Measurements from ENCODE around the gene TLR10. TPM values are rescaled to one million over a fixed set of nuclear protein-coding genes. Genes with fewer than 3 reads are reported as not detected.

The TLR10 gene
- total RNA-seq, 1 experiment from 2014 or later, result 0.30 TPM

GRCh38 chr4:38723726-38724474, 58.9 kb downstream of the TLR10 start:
- POLR2A ChIA-PET, result interaction anchor here (0.9 kb wide), 1 partner anchor 403 kb away, joined by 3 read pairs; no protein-coding TSS in a partner anchor
- DNase-seq (ENCODE audit: low read depth, low spot score), result no peak
- H3K27me3 ChIP-seq (ENCODE audit: insufficient read depth, low read length), result no peaks in the 10 kb centered on the region
- no peaks in the 10 kb centered on the region for H4K20me1 ChIP-seq (ENCODE audit: insufficient read depth)
- H3K4me1 ChIP-seq (ENCODE audit: control insufficient read depth in 1 of 2, insufficient read depth in 2 of 2, low read length in 2 of 2), result peaks cover 26 to 30% of the 10 kb centered on the region in 2 experiments
- no peaks in the 10 kb centered on the region for H3K9me2 ChIP-seq (ENCODE audit: insufficient read depth)
- no peak overlapping the region for H3K4me3 ChIP-seq (replicated peaks in 1 of 2; ENCODE audit: low read depth in 1 of 2, low read length in 2 of 2)
- no peaks in the 10 kb centered on the region for H3K36me3 ChIP-seq (ENCODE audit: control insufficient read depth in 1 of 2, insufficient read depth in 2 of 2, low read length in 2 of 2)
- intact Hi-C loops (cut with micrococcal nuclease), result no loop called here
- BruUV-seq (replicated peaks), result no TSS peak
- CTCF ChIA-PET, result interaction anchor here (1.2 to 1.5 kb wide), 2 partner anchors 404 to 544 kb away, joined by 5 read pairs; no protein-coding TSS in a partner anchor
- H3K9ac ChIP-seq (ENCODE audit: low read length), result no peak overlapping the region
- no peak overlapping the region for H3K27ac ChIP-seq (ENCODE audit: low read depth, low read length)
- RAD21 ChIA-PET (ENCODE audit: low non-redundant PET in 1 of 2, low total read pairs in 2 of 2, uncharacterized antibody in 2 of 2, unreplicated experiment in 2 of 2), result no interaction called here
- no peak overlapping the region for H2AFZ ChIP-seq (ENCODE audit: low read depth, low read length, poor library complexity, severe bottlenecking)
- H3K79me2 ChIP-seq (ENCODE audit: insufficient read depth, low read length), result no peaks in the 10 kb centered on the region
- no peaks in the 10 kb centered on the region for H3K9me3 ChIP-seq (ENCODE audit: control insufficient read depth in 1 of 2, insufficient read depth in 1 of 2, low read depth in 1 of 2, low read length in 2 of 2)
- TF ChIP-seq, protein P1, sequence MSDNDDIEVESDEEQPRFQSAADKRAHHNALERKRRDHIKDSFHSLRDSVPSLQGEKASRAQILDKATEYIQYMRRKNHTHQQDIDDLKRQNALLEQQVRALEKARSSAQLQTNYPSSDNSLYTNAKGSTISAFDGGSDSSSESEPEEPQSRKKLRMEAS (IDR thresholded peaks at IDR 0.05), result no peak
- 0 out of 2 replicates have a peak, but pooled peaks have one; percentile 16 for TF ChIP-seq CBX3 (IDR thresholded peaks at IDR 0.05; ENCODE audit: low read depth)
- H3K4me2 ChIP-seq (ENCODE audit: low read length), result peak overlapping the region; percentile 30
- ATAC-seq, result peak; percentile 41

DNA sequence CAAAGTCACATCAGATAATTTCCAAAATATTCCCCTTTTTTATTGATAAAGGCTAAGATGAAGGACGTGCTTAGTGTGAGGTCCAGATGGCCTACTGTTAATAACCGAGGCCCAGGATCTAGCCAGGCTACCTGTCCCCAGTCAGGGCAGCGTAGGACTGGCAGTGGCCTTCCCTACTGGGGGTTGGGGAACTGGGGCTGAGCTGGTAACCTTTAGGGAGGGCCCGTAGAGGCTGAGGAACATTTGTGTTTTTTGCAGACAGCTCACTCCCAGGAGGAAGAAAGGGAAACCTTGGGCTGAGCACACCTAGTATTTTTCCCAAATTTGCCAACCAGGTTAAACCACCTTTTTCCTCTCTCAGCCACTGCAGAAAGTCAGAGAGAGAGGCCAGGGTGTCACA, 59.7 kb downstream of the TLR10 start:
- RAD21 ChIA-PET (ENCODE audit: low non-redundant PET in 1 of 2, low total read pairs in 2 of 2, uncharacterized antibody in 2 of 2, unreplicated experiment in 2 of 2), result no interaction called here
- Histone ChIP-seq H2AFZ (ENCODE audit: low read depth, low read length, poor library complexity, severe bottlenecking) (no peak overlapping the region), H3K9ac (ENCODE audit: low read length) (no peak overlapping the region), H3K4me3 (replicated peaks in 1 of 2; ENCODE audit: low read depth in 1 of 2, low read length in 2 of 2) (no peak overlapping the region), H3K9me3 (ENCODE audit: control insufficient read depth in 1 of 2, insufficient read depth in 1 of 2, low read depth in 1 of 2, low read length in 2 of 2) (no peaks in the 10 kb centered on the region), H3K27me3 (ENCODE audit: insufficient read depth, low read length) (no peaks in the 10 kb centered on the region), H3K79me2 (ENCODE audit: insufficient read depth, low read length) (no peaks in the 10 kb centered on the region), H3K9me2 (ENCODE audit: insufficient read depth) (no peaks in the 10 kb centered on the region), H3K4me2 (ENCODE audit: low read length) (no peak overlapping the region), H3K4me1 (ENCODE audit: control insufficient read depth in 1 of 2, insufficient read depth in 2 of 2, low read length in 2 of 2) (peaks cover 18 to 22% of the 10 kb centered on the region in 2 experiments), H3K36me3 (ENCODE audit: control insufficient read depth in 1 of 2, insufficient read depth in 2 of 2, low read length in 2 of 2) (no peaks in the 10 kb centered on the region), H3K27ac (ENCODE audit: low read depth, low read length) (no peak overlapping the region), H4K20me1 (ENCODE audit: insufficient read depth) (no peaks in the 10 kb centered on the region)
- ATAC-seq (no peak), DNase-seq (ENCODE audit: low read depth, low spot score) (no peak)
- no TSS peak for BruUV-seq (replicated peaks)
- POLR2A ChIA-PET, result interaction anchor here (0.9 kb wide), 1 partner anchor 403 kb away, joined by 3 read pairs; no protein-coding TSS in a partner anchor
- CTCF ChIA-PET, result interaction anchor here (1.5 kb wide), 1 partner anchor 543 kb away, joined by 5 read pairs; no protein-coding TSS in a partner anchor
- intact Hi-C loops (cut with micrococcal nuclease), result no loop called here
- TF ChIP-seq, protein P1 (IDR thresholded peaks at IDR 0.05), result no peak
- TF ChIP-seq EGR1 (IDR thresholded peaks at IDR 0.05; ENCODE audit: low read depth) (no peak), JUND (IDR thresholded peaks at IDR 0.05) (no peak), CBX3 (IDR thresholded peaks at IDR 0.05; ENCODE audit: low read depth) (no peak), YY1 (IDR thresholded peaks at IDR 0.05; ENCODE audit: extremely low read depth, insufficient replicate concordance, low read depth, low read length) (no peak), SIN3A (IDR thresholded peaks at IDR 0.05; ENCODE audit: low read depth) (no peak), SP1 (IDR thresholded peaks at IDR 0.05; ENCODE audit: low read depth) (no peak), ELF1 (IDR thresholded peaks at IDR 0.05; ENCODE audit: borderline replicate concordance, low read depth) (no peak), POLR2AphosphoS5 (IDR thresholded peaks at IDR 0.05; ENCODE audit: low read depth, low read length) (no peak)
- TF ChIP-seq, protein P2, sequence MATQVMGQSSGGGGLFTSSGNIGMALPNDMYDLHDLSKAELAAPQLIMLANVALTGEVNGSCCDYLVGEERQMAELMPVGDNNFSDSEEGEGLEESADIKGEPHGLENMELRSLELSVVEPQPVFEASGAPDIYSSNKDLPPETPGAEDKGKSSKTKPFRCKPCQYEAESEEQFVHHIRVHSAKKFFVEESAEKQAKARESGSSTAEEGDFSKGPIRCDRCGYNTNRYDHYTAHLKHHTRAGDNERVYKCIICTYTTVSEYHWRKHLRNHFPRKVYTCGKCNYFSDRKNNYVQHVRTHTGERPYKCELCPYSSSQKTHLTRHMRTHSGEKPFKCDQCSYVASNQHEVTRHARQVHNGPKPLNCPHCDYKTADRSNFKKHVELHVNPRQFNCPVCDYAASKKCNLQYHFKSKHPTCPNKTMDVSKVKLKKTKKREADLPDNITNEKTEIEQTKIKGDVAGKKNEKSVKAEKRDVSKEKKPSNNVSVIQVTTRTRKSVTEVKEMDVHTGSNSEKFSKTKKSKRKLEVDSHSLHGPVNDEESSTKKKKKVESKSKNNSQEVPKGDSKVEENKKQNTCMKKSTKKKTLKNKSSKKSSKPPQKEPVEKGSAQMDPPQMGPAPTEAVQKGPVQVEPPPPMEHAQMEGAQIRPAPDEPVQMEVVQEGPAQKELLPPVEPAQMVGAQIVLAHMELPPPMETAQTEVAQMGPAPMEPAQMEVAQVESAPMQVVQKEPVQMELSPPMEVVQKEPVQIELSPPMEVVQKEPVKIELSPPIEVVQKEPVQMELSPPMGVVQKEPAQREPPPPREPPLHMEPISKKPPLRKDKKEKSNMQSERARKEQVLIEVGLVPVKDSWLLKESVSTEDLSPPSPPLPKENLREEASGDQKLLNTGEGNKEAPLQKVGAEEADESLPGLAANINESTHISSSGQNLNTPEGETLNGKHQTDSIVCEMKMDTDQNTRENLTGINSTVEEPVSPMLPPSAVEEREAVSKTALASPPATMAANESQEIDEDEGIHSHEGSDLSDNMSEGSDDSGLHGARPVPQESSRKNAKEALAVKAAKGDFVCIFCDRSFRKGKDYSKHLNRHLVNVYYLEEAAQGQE (IDR thresholded peaks at IDR 0.05; ENCODE audit: low read depth), result no peak
- TF ChIP-seq, protein P3, sequence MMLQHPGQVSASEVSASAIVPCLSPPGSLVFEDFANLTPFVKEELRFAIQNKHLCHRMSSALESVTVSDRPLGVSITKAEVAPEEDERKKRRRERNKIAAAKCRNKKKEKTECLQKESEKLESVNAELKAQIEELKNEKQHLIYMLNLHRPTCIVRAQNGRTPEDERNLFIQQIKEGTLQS (IDR thresholded peaks at IDR 0.05), result no peak
- TF ChIP-seq, protein P4, sequence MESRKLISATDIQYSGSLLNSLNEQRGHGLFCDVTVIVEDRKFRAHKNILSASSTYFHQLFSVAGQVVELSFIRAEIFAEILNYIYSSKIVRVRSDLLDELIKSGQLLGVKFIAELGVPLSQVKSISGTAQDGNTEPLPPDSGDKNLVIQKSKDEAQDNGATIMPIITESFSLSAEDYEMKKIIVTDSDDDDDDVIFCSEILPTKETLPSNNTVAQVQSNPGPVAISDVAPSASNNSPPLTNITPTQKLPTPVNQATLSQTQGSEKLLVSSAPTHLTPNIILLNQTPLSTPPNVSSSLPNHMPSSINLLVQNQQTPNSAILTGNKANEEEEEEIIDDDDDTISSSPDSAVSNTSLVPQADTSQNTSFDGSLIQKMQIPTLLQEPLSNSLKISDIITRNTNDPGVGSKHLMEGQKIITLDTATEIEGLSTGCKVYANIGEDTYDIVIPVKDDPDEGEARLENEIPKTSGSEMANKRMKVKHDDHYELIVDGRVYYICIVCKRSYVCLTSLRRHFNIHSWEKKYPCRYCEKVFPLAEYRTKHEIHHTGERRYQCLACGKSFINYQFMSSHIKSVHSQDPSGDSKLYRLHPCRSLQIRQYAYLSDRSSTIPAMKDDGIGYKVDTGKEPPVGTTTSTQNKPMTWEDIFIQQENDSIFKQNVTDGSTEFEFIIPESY (IDR thresholded peaks at IDR 0.05; ENCODE audit: extremely low read depth, insufficient replicate concordance, low read length), result no peak
